WTC11 (cell line): Measurements from ENCODE around the gene PI4K2A. TPM values are rescaled to one million over a fixed set of nuclear protein-coding genes. Genes with fewer than 3 reads are reported as not detected.

Source experiments
- ATAC-seq: fragments of 200-7000 bp; cut with Tn5 transposase; 2 replicates; pipeline ENCODE4 v1.10.0; 2021; ENCODE audit warnings: mild to moderate bottlenecking, moderate library complexity
- CTCF ChIA-PET: fragments of 300-600 bp; sonication (Branson Sonifier 250); formaldehyde crosslinking; loops from one replicate; lab custom pipeline; 2021; ENCODE audit warnings: antibody characterized with exemption; lab: Charles Lee
- POLR2A ChIA-PET: fragments of 350-600 bp; sonication (Branson Sonifier 250); formaldehyde crosslinking; loops from one replicate; lab custom pipeline; 2021; ENCODE audit warnings: antibody characterized with exemption; lab: Charles Lee
- DNase-seq: peaks from one replicate; pipeline ENCODE4 v3.0.0; 2021; ENCODE audit warnings: low spot score
- H3K27ac Mint-ChIP-seq: 2 replicates; pipeline ENCODE4 v1.8.0; 2021; ENCODE audit warnings: mixed read lengths
- H3K27me3 Mint-ChIP-seq: 2 replicates; pipeline ENCODE4 v1.8.0; 2021; ENCODE audit warnings: low read depth, mild to moderate bottlenecking, moderate library complexity, mixed read lengths
- H3K36me3 Mint-ChIP-seq: 2 replicates; pipeline ENCODE4 v1.8.0; 2021; ENCODE audit warnings: mixed read lengths
- H3K4me1 Mint-ChIP-seq: 2 replicates; pipeline ENCODE4 v1.8.0; 2022; ENCODE audit warnings: mixed read lengths
- H3K4me3 Mint-ChIP-seq: 2 replicates; pipeline ENCODE4 v1.8.0; 2021; ENCODE audit warnings: mild to moderate bottlenecking, moderate library complexity, mixed read lengths
- H3K9me3 Mint-ChIP-seq: 2 replicates; pipeline ENCODE4 v1.8.0; 2021; ENCODE audit warnings: mixed read lengths
- CBFB ChIP-seq: sonication (generic); formaldehyde crosslinking; IDR thresholded peaks from 2 replicates; pipeline ENCODE4 v1.8.1; 2022; ENCODE audit warnings: mild to moderate bottlenecking, low read depth, missing genetic modification reagents
- CREM ChIP-seq: sonication (generic); formaldehyde crosslinking; IDR thresholded peaks from 2 replicates; pipeline ENCODE4 v1.8.1; 2022; ENCODE audit warnings: mild to moderate bottlenecking, missing genetic modification reagents, moderate library complexity
- FOXJ3 ChIP-seq: sonication (generic); formaldehyde crosslinking; IDR thresholded peaks from 2 replicates; pipeline ENCODE4 v1.9.0; 2021; ENCODE audit warnings: missing genetic modification reagents, mild to moderate bottlenecking, borderline replicate concordance
- GRHL2 ChIP-seq: fragments of 250-450 bp; sonication (Bioruptor Pico); IDR thresholded peaks from 2 replicates; pipeline ENCODE4 v1.8.0; 2022; ENCODE audit warnings: mild to moderate bottlenecking, moderate library complexity; ENCODE audit not compliant: insufficient replicate concordance, severe bottlenecking
- GTF2I ChIP-seq: fragments of 250-450 bp; sonication (Bioruptor Pico); conservative IDR thresholded peaks from 2 replicates; pipeline ENCODE4 v1.4.0; 2021; ENCODE audit warnings: mild to moderate bottlenecking
- JUN ChIP-seq: sonication (generic); formaldehyde crosslinking; IDR thresholded peaks from 2 replicates; pipeline ENCODE4 v1.8.0; 2023; ENCODE audit warnings: mild to moderate bottlenecking, missing genetic modification reagents
- NFYB ChIP-seq: sonication (generic); formaldehyde crosslinking; conservative IDR thresholded peaks from 2 replicates; pipeline ENCODE4 v1.8.0; 2022; ENCODE audit warnings: low read depth, missing genetic modification reagents
- NR1H2 ChIP-seq: sonication (generic); formaldehyde crosslinking; IDR thresholded peaks from 2 replicates; pipeline ENCODE4 v1.9.0; 2021; ENCODE audit warnings: mild to moderate bottlenecking, moderate library complexity, missing genetic modification reagents
- NR3C1 ChIP-seq: sonication (generic); formaldehyde crosslinking; conservative IDR thresholded peaks from 2 replicates; pipeline ENCODE4 v1.8.1; 2023; ENCODE audit warnings: low read depth, mild to moderate bottlenecking, missing genetic modification reagents
- PRRX2 ChIP-seq: fragments of 250-450 bp; sonication (Bioruptor Pico); IDR thresholded peaks from 2 replicates; pipeline ENCODE4 v1.8.0; 2021; ENCODE audit warnings: mild to moderate bottlenecking
- SMAD3 ChIP-seq: sonication (generic); formaldehyde crosslinking; IDR thresholded peaks from 2 replicates; pipeline ENCODE4 v1.8.0; 2022; ENCODE audit warnings: missing genetic modification reagents, mild to moderate bottlenecking, borderline replicate concordance
- SMAD4 ChIP-seq: sonication (generic); formaldehyde crosslinking; IDR thresholded peaks from 2 replicates; pipeline ENCODE4 v1.8.0; 2022; ENCODE audit warnings: mild to moderate bottlenecking, missing genetic modification reagents
- SOX15 ChIP-seq: fragments of 250-450 bp; sonication (Bioruptor Pico); IDR thresholded peaks from 2 replicates; pipeline ENCODE4 v1.9.0; 2021; ENCODE audit warnings: mild to moderate bottlenecking
- TCF7 ChIP-seq: sonication (generic); formaldehyde crosslinking; IDR thresholded peaks from 2 replicates; pipeline ENCODE4 v1.8.0; 2022; ENCODE audit warnings: mild to moderate bottlenecking, low read depth, missing genetic modification reagents, moderate library complexity
- TEAD1 ChIP-seq: sonication (generic); formaldehyde crosslinking; IDR thresholded peaks from 2 replicates; pipeline ENCODE4 v1.8.0; 2022; ENCODE audit warnings: mild to moderate bottlenecking, missing genetic modification reagents
- TEAD4 ChIP-seq: sonication (generic); formaldehyde crosslinking; IDR thresholded peaks from 2 replicates; pipeline ENCODE4 v1.8.0; 2022; ENCODE audit warnings: mild to moderate bottlenecking, missing genetic modification reagents
- TP53 ChIP-seq: sonication (generic); formaldehyde crosslinking; IDR thresholded peaks from 2 replicates; pipeline ENCODE4 v1.8.1; 2023; ENCODE audit warnings: mild to moderate bottlenecking, missing genetic modification reagents
- ZNF416 ChIP-seq: fragments of 250-450 bp; sonication (Bioruptor Pico); IDR thresholded peaks from 2 replicates; pipeline ENCODE4 v1.9.0; 2021; ENCODE audit warnings: mild to moderate bottlenecking, inconsistent platforms
- total RNA-seq: library from RNA; stranded (reverse); gene quantifications from 3 replicates; pipeline ENCODE4 v1.2.3, GENCODE V29; 2021
- TF ChIP-seq, protein P1 (sequence below): sonication (generic); formaldehyde crosslinking; conservative IDR thresholded peaks from 2 replicates; pipeline ENCODE4 v1.8.1; 2023; ENCODE audit warnings: mild to moderate bottlenecking, low read depth, missing genetic modification reagents, moderate library complexity
- TF ChIP-seq, protein P2 (sequence below): sonication (generic); formaldehyde crosslinking; IDR thresholded peaks from 2 replicates; pipeline ENCODE4 v1.8.1; 2023; ENCODE audit warnings: mild to moderate bottlenecking, missing genetic modification reagents, borderline replicate concordance
- TF ChIP-seq, protein P3 (sequence below): sonication (generic); formaldehyde crosslinking; IDR thresholded peaks from 2 replicates; pipeline ENCODE4 v1.8.0; 2022; ENCODE audit warnings: mild to moderate bottlenecking, missing genetic modification reagents
- TF ChIP-seq, protein P4 (sequence below): sonication (generic); formaldehyde crosslinking; IDR thresholded peaks from 2 replicates; pipeline ENCODE4 v1.8.0; 2022; ENCODE audit warnings: mild to moderate bottlenecking, missing genetic modification reagents
- TF ChIP-seq, protein P5 (sequence below): sonication (generic); formaldehyde crosslinking; IDR thresholded peaks from 2 replicates; pipeline ENCODE4 v1.8.0; 2022; ENCODE audit warnings: missing genetic modification reagents
- TF ChIP-seq, protein P6 (sequence below): sonication (generic); formaldehyde crosslinking; IDR thresholded peaks from 2 replicates; pipeline ENCODE4 v1.8.1; 2023; ENCODE audit warnings: mild to moderate bottlenecking, missing genetic modification reagents, moderate library complexity

The PI4K2A gene
- total RNA-seq, 1 experiment from 2014 or later: 19.5 TPM

DNA sequence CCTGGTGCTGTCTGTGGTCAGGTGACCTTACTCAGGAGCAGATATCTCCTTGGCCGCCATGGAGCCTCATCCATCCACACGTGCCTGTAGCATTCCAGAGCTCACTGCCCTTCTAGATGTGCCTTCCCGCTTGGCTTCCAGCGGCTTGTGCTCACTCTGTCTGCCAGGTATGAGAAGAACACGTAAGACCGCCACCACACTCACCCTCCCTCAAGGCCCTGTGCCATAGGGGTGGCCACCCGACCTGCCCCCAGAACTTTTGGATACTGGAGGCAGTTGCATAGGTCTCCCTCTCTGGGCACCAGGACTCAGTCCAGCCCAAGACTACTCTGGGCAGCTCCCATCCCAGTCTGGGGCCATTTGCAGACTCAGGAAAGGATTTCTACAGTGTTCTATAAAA is 77.2 kb downstream of the PI4K2A start:
- peak overlapping the region; percentile 17; the same call in 1 of the 2 replicates for H3K27ac Mint-ChIP-seq
- no peaks in the 10 kb centered on the region for H3K27me3 Mint-ChIP-seq
- TF ChIP-seq NR1H2: no peak
- TF ChIP-seq, protein P1, sequence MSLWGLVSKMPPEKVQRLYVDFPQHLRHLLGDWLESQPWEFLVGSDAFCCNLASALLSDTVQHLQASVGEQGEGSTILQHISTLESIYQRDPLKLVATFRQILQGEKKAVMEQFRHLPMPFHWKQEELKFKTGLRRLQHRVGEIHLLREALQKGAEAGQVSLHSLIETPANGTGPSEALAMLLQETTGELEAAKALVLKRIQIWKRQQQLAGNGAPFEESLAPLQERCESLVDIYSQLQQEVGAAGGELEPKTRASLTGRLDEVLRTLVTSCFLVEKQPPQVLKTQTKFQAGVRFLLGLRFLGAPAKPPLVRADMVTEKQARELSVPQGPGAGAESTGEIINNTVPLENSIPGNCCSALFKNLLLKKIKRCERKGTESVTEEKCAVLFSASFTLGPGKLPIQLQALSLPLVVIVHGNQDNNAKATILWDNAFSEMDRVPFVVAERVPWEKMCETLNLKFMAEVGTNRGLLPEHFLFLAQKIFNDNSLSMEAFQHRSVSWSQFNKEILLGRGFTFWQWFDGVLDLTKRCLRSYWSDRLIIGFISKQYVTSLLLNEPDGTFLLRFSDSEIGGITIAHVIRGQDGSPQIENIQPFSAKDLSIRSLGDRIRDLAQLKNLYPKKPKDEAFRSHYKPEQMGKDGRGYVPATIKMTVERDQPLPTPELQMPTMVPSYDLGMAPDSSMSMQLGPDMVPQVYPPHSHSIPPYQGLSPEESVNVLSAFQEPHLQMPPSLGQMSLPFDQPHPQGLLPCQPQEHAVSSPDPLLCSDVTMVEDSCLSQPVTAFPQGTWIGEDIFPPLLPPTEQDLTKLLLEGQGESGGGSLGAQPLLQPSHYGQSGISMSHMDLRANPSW: no peak
- no peak for TF ChIP-seq CBFB (CRISPR knock-in tag)
- no peak for TF ChIP-seq CREM (CRISPR knock-in tag)
- TF ChIP-seq SOX15: no peak
- TF ChIP-seq NFYB (CRISPR knock-in tag): no peak
- TF ChIP-seq FOXJ3 (CRISPR knock-in tag): no peak
- TF ChIP-seq, protein P2, sequence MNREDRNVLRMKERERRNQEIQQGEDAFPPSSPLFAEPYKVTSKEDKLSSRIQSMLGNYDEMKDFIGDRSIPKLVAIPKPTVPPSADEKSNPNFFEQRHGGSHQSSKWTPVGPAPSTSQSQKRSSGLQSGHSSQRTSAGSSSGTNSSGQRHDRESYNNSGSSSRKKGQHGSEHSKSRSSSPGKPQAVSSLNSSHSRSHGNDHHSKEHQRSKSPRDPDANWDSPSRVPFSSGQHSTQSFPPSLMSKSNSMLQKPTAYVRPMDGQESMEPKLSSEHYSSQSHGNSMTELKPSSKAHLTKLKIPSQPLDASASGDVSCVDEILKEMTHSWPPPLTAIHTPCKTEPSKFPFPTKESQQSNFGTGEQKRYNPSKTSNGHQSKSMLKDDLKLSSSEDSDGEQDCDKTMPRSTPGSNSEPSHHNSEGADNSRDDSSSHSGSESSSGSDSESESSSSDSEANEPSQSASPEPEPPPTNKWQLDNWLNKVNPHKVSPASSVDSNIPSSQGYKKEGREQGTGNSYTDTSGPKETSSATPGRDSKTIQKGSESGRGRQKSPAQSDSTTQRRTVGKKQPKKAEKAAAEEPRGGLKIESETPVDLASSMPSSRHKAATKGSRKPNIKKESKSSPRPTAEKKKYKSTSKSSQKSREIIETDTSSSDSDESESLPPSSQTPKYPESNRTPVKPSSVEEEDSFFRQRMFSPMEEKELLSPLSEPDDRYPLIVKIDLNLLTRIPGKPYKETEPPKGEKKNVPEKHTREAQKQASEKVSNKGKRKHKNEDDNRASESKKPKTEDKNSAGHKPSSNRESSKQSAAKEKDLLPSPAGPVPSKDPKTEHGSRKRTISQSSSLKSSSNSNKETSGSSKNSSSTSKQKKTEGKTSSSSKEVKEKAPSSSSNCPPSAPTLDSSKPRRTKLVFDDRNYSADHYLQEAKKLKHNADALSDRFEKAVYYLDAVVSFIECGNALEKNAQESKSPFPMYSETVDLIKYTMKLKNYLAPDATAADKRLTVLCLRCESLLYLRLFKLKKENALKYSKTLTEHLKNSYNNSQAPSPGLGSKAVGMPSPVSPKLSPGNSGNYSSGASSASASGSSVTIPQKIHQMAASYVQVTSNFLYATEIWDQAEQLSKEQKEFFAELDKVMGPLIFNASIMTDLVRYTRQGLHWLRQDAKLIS (CRISPR knock-in tag): no peak
- no peak for TF ChIP-seq TEAD1 (CRISPR knock-in tag)
- TF ChIP-seq ZNF416 (CRISPR knock-in tag): no peak
- TF ChIP-seq, protein P3, sequence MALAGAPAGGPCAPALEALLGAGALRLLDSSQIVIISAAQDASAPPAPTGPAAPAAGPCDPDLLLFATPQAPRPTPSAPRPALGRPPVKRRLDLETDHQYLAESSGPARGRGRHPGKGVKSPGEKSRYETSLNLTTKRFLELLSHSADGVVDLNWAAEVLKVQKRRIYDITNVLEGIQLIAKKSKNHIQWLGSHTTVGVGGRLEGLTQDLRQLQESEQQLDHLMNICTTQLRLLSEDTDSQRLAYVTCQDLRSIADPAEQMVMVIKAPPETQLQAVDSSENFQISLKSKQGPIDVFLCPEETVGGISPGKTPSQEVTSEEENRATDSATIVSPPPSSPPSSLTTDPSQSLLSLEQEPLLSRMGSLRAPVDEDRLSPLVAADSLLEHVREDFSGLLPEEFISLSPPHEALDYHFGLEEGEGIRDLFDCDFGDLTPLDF (CRISPR knock-in tag): no peak
- TF ChIP-seq SMAD3: no peak
- TF ChIP-seq TP53: no peak
- no peak for TF ChIP-seq JUN (CRISPR knock-in tag)
- TF ChIP-seq TCF7 (CRISPR knock-in tag): no peak
- TF ChIP-seq NR3C1 (CRISPR knock-in tag): no peak
- TF ChIP-seq SMAD4 (CRISPR knock-in tag): no peak
- no peak for TF ChIP-seq PRRX2 (CRISPR knock-in tag)
- TF ChIP-seq, protein P4, sequence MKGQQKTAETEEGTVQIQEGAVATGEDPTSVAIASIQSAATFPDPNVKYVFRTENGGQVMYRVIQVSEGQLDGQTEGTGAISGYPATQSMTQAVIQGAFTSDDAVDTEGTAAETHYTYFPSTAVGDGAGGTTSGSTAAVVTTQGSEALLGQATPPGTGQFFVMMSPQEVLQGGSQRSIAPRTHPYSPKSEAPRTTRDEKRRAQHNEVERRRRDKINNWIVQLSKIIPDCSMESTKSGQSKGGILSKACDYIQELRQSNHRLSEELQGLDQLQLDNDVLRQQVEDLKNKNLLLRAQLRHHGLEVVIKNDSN (CRISPR knock-in tag): no peak
- TF ChIP-seq, all 79 proteins: peak for 0
- ATAC-seq (no peak), DNase-seq (no peak)
- Mint-ChIP-seq H3K4me1 (peaks cover 51% of the 10 kb centered on the region), H3K4me3 (no peak overlapping the region), H3K36me3 (peaks cover 10% of the 10 kb centered on the region), H3K9me3 (no peaks in the 10 kb centered on the region)
- ChIA-PET CTCF (interaction anchor here (1.4 to 3.9 kb wide), 4 partner anchors 8 to 16 kb away, joined by 5 to 26 read pairs (median 10); no protein-coding TSS in a partner anchor), POLR2A (interaction anchor here (1.2 kb wide), 1 partner anchor 30 kb away, joined by 3 read pairs; the partner anchor contains the start of gene AVPI1)

DNA sequence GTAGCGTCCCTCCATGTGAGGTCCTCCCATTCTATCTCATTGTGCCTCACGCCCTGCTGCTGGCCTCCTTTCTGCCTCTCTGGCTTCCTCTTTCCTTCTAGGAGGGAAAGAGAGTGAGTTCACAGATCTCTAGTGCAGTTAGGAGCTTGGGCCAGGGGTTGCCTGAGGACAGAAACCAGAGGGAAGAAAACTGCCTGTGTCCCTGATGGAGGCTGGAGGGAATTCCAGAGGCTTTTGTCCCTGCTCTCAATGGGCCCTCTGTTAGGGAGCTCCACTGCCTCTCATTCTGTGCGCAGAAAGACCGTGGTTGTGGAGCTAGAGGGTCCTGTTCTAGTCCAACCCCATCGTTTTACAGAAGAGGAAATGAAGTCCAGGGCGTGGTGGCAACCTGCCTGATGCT is 77.7 kb downstream of the PI4K2A start:
- Mint-ChIP-seq H3K4me1 (peaks cover 45% of the 10 kb centered on the region), H3K27me3 (no peaks in the 10 kb centered on the region), H3K27ac (peak overlapping the region; percentile 75), H3K4me3 (no peak overlapping the region), H3K36me3 (peaks cover 10% of the 10 kb centered on the region), H3K9me3 (no peaks in the 10 kb centered on the region)
- ATAC-seq (no peak), DNase-seq (no peak)
- ChIA-PET CTCF (interaction anchor here (1.0 to 3.9 kb wide), 3 partner anchors 8 to 16 kb away, joined by 3 to 26 read pairs (median 13); no protein-coding TSS in a partner anchor), POLR2A (interaction anchor here (0.6 to 1.4 kb wide), 4 partner anchors 9 to 55 kb away, joined by 3 to 4 read pairs (median 4); partner anchors contain the start of gene AVPI1)
- TF ChIP-seq GTF2I (CRISPR knock-in tag) (no peak), SMAD3 (no peak), GRHL2 (no peak), NR1H2 (no peak), TEAD4 (no peak), SOX15 (no peak)
- TF ChIP-seq, protein P5, sequence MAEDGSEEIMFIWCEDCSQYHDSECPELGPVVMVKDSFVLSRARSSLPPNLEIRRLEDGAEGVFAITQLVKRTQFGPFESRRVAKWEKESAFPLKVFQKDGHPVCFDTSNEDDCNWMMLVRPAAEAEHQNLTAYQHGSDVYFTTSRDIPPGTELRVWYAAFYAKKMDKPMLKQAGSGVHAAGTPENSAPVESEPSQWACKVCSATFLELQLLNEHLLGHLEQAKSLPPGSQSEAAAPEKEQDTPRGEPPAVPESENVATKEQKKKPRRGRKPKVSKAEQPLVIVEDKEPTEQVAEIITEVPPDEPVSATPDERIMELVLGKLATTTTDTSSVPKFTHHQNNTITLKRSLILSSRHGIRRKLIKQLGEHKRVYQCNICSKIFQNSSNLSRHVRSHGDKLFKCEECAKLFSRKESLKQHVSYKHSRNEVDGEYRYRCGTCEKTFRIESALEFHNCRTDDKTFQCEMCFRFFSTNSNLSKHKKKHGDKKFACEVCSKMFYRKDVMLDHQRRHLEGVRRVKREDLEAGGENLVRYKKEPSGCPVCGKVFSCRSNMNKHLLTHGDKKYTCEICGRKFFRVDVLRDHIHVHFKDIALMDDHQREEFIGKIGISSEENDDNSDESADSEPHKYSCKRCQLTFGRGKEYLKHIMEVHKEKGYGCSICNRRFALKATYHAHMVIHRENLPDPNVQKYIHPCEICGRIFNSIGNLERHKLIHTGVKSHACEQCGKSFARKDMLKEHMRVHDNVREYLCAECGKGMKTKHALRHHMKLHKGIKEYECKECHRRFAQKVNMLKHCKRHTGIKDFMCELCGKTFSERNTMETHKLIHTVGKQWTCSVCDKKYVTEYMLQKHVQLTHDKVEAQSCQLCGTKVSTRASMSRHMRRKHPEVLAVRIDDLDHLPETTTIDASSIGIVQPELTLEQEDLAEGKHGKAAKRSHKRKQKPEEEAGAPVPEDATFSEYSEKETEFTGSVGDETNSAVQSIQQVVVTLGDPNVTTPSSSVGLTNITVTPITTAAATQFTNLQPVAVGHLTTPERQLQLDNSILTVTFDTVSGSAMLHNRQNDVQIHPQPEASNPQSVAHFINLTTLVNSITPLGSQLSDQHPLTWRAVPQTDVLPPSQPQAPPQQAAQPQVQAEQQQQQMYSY (CRISPR knock-in tag): no peak
- TF ChIP-seq, protein P6, sequence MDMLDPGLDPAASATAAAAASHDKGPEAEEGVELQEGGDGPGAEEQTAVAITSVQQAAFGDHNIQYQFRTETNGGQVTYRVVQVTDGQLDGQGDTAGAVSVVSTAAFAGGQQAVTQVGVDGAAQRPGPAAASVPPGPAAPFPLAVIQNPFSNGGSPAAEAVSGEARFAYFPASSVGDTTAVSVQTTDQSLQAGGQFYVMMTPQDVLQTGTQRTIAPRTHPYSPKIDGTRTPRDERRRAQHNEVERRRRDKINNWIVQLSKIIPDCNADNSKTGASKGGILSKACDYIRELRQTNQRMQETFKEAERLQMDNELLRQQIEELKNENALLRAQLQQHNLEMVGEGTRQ (CRISPR knock-in tag): no peak
